Stimulated activated memory B cell treated with anti-CD40 and anti-IgM and Interleukin-4, amounts not matched to agents 10 μg/mL and 1 μg/mL and 100 μg/mL, for 72 hours (primary cell): ENCODE data around the gene TIGD3.

Experiments used
- ATAC-seq: fragments of 150-1000 bp; cut with Tn5 transposase; 2 replicates; pipeline ENCODE4 v1.10.0; 2021
- H3K27ac Mint-ChIP-seq: one replicate; pipeline ENCODE4 v1.8.0; 2022; ENCODE audit warnings: mild to moderate bottlenecking, mixed read lengths
- H3K27me3 Mint-ChIP-seq: one replicate; pipeline ENCODE4 v1.8.0; 2022; ENCODE audit warnings: mixed read lengths
- H3K36me3 Mint-ChIP-seq: one replicate; pipeline ENCODE4 v1.8.0; 2022; ENCODE audit warnings: mixed read lengths
- H3K4me1 Mint-ChIP-seq: one replicate; pipeline ENCODE4 v1.8.0; 2022; ENCODE audit warnings: mixed read lengths
- H3K4me3 Mint-ChIP-seq: one replicate; pipeline ENCODE4 v1.8.0; 2022; ENCODE audit warnings: mild to moderate bottlenecking, moderate library complexity, mixed read lengths
- H3K9me3 Mint-ChIP-seq: one replicate; pipeline ENCODE4 v1.8.0; 2022; ENCODE audit warnings: mixed read lengths

The TIGD3 gene

GRCh38 chr11:65376138-65376713 lies 21.7 kb downstream of the TIGD3 start:
- H3K4me3 Mint-ChIP-seq, result no peak overlapping the region
- no peaks in the 10 kb centered on the region for H3K36me3 Mint-ChIP-seq
- no peaks in the 10 kb centered on the region for H3K27me3 Mint-ChIP-seq
- no peaks in the 10 kb centered on the region for H3K9me3 Mint-ChIP-seq
- no peak for ATAC-seq
- H3K27ac Mint-ChIP-seq, result peak overlapping the region; percentile 96
- peaks cover 33% of the 10 kb centered on the region for H3K4me1 Mint-ChIP-seq

GRCh38 chr11:65377036-65377435 lies 22.5 kb downstream of the TIGD3 start:
- ATAC-seq, result no peak
- Mint-ChIP-seq H3K27me3 (no peaks in the 10 kb centered on the region), H3K4me3 (no peak overlapping the region), H3K27ac (peak overlapping the region; percentile 96), H3K36me3 (no peaks in the 10 kb centered on the region), H3K4me1 (peaks cover 37% of the 10 kb centered on the region), H3K9me3 (no peaks in the 10 kb centered on the region)

- H3K27me3 Mint-ChIP-seq, result no peaks in the 10 kb centered on the region
- ATAC-seq, result no peak
- no peaks in the 10 kb centered on the region for H3K36me3 Mint-ChIP-seq
- H3K9me3 Mint-ChIP-seq, result no peaks in the 10 kb centered on the region
- H3K4me1 Mint-ChIP-seq, result peaks cover 42% of the 10 kb centered on the region
- H3K27ac Mint-ChIP-seq, result peak overlapping the region; percentile 96
- no peak overlapping the region for H3K4me3 Mint-ChIP-seq
Observed at GRCh38 chr11:65377777-65378176, 23.2 kb downstream of the TIGD3 start.

GRCh38 chr11:65378208-65378927 lies 23.8 kb downstream of the TIGD3 start:
- Mint-ChIP-seq H3K9me3 (no peaks in the 10 kb centered on the region), H3K4me3 (peak overlapping the region; percentile 35), H3K4me1 (peaks cover 48% of the 10 kb centered on the region), H3K27me3 (no peaks in the 10 kb centered on the region), H3K36me3 (no peaks in the 10 kb centered on the region), H3K27ac (peak overlapping the region; percentile 96)
- peak; percentile 57 for ATAC-seq

- Mint-ChIP-seq H3K9me3 (no peaks in the 10 kb centered on the region), H3K27ac (peak overlapping the region; percentile 96), H3K36me3 (no peaks in the 10 kb centered on the region), H3K4me3 (no peak overlapping the region), H3K4me1 (peaks cover 55% of the 10 kb centered on the region), H3K27me3 (no peaks in the 10 kb centered on the region)
- no peak for ATAC-seq
Observed at GRCh38 chr11:65378928-65379638, 24.5 kb downstream of the TIGD3 start.

- H3K4me3 Mint-ChIP-seq, result no peak overlapping the region
- peaks cover 63% of the 10 kb centered on the region for H3K4me1 Mint-ChIP-seq
- peak overlapping the region; percentile 96 for H3K27ac Mint-ChIP-seq
- no peak for ATAC-seq
- H3K27me3 Mint-ChIP-seq, result no peaks in the 10 kb centered on the region
- H3K9me3 Mint-ChIP-seq, result no peaks in the 10 kb centered on the region
- no peaks in the 10 kb centered on the region for H3K36me3 Mint-ChIP-seq
Observed at GRCh38 chr11:65379698-65380459, 25.3 kb downstream of the TIGD3 start.

- H3K4me1 Mint-ChIP-seq, result peaks cover 70% of the 10 kb centered on the region
- no peak for ATAC-seq
- no peaks in the 10 kb centered on the region for H3K36me3 Mint-ChIP-seq
- H3K27me3 Mint-ChIP-seq, result no peaks in the 10 kb centered on the region
- no peaks in the 10 kb centered on the region for H3K9me3 Mint-ChIP-seq
- peak overlapping the region; percentile 96 for H3K27ac Mint-ChIP-seq
- no peak overlapping the region for H3K4me3 Mint-ChIP-seq
Observed at GRCh38 chr11:65380460-65381119, 26.0 kb downstream of the TIGD3 start.

GRCh38 chr11:65381716-65382032 lies 27.1 kb downstream of the TIGD3 start:
- H3K9me3 Mint-ChIP-seq, result no peaks in the 10 kb centered on the region
- no peaks in the 10 kb centered on the region for H3K27me3 Mint-ChIP-seq
- H3K4me3 Mint-ChIP-seq, result peak overlapping the region; percentile 81
- ATAC-seq, result no peak
- H3K4me1 Mint-ChIP-seq, result peaks cover 75% of the 10 kb centered on the region
- H3K27ac Mint-ChIP-seq, result peak overlapping the region; percentile 96
- no peaks in the 10 kb centered on the region for H3K36me3 Mint-ChIP-seq

GRCh38 chr11:65382033-65382803 lies 27.7 kb downstream of the TIGD3 start, which contains the start of gene SLC25A45:
SLC25A45 (minus strand) TSS chr11:65382646; CDS start chr11:65381951, 695 bp downstream.
- Mint-ChIP-seq H3K4me1 (peaks cover 79% of the 10 kb centered on the region), H3K27ac (peak within 1 kb of the TSS; percentile 96), H3K9me3 (no peaks in the 10 kb centered on the region), H3K4me3 (peak within 1 kb of the TSS; percentile 81), H3K36me3 (no peaks in the 10 kb centered on the region), H3K27me3 (no peaks in the 10 kb centered on the region)
- ATAC-seq, result peak; percentile 93

GRCh38 chr11:65382804-65383368 lies 28.3 kb downstream of the TIGD3 start:
- ATAC-seq, result no peak
- Mint-ChIP-seq H3K27ac (peak overlapping the region; percentile 96), H3K36me3 (no peaks in the 10 kb centered on the region), H3K4me1 (peaks cover 79% of the 10 kb centered on the region), H3K27me3 (no peaks in the 10 kb centered on the region), H3K4me3 (peak overlapping the region; percentile 81), H3K9me3 (no peaks in the 10 kb centered on the region)

- H3K4me1 Mint-ChIP-seq, result peaks cover 79% of the 10 kb centered on the region
Observed at GRCh38 chr11:65383778-65384177, 29.2 kb downstream of the TIGD3 start.

GRCh38 chr11:65384301-65384889 lies 29.8 kb downstream of the TIGD3 start:
- peaks cover 9% of the 10 kb centered on the region for H3K36me3 Mint-ChIP-seq
- H3K27me3 Mint-ChIP-seq, result no peaks in the 10 kb centered on the region
- peak overlapping the region; percentile 30 for H3K4me3 Mint-ChIP-seq
- peak overlapping the region; percentile 96 for H3K27ac Mint-ChIP-seq
- ATAC-seq, result no peak
- peaks cover 84% of the 10 kb centered on the region for H3K4me1 Mint-ChIP-seq
- no peaks in the 10 kb centered on the region for H3K9me3 Mint-ChIP-seq

More at GRCh38 chr11:65383778-65384177, 29.2 kb downstream of the TIGD3 start:
- Mint-ChIP-seq H3K9me3 (no peaks in the 10 kb centered on the region), H3K36me3 (peaks cover 4% of the 10 kb centered on the region), H3K27me3 (no peaks in the 10 kb centered on the region), H3K4me3 (peak overlapping the region; percentile 7), H3K27ac (peak overlapping the region; percentile 96)
- no peak for ATAC-seq

GRCh38 chr11:65386307-65387140 lies 32.0 kb downstream of the TIGD3 start, which contains the start of gene FRMD8:
FRMD8 (plus strand) TSS chr11:65386637; CDS start chr11:65387037, 400 bp downstream.
- Mint-ChIP-seq H3K27me3 (no peaks in the 10 kb centered on the region), H3K9me3 (no peaks in the 10 kb centered on the region), H3K4me1 (peaks cover 87% of the 10 kb centered on the region), H3K4me3 (peak within 1 kb of the TSS; percentile 98), H3K36me3 (peaks cover 18% of the 10 kb centered on the region), H3K27ac (peak within 1 kb of the TSS; percentile 96)
- peak; percentile 72 for ATAC-seq
